B cell (primary cell): ENCODE results near the gene VWA3B. TPM values are rescaled to one million over a fixed set of nuclear protein-coding genes. Genes with fewer than 3 reads are reported as not detected.

ENCODE experiments used
- ATAC-seq: fragments of 200-7000 bp; cut with Tn5 transposase; one replicate; pipeline ENCODE4 v1.10.0; 2021; ENCODE audit warnings: low read depth, mild to moderate bottlenecking, moderate number of reproducible peaks, moderate library complexity
- CTCF ChIA-PET: fragments of 350-600 bp; sonication (Branson Sonifier 250); formaldehyde crosslinking; loops from one replicate; lab custom pipeline; 2021; ENCODE audit warnings: antibody characterized with exemption, inconsistent platforms; lab: Charles Lee
- POLR2A ChIA-PET: fragments of 350-600 bp; sonication (Branson Sonifier 250); formaldehyde crosslinking; loops from one replicate; lab custom pipeline; 2021; ENCODE audit warnings: antibody characterized with exemption; lab: Charles Lee
- DNase-seq: peaks from one replicate; pipeline ENCODE4 v3.0.0; 2013
- H2AFZ ChIP-seq: 2 replicates; pipeline ENCODE4 v1.6.1; 2012; ENCODE audit warnings: mild to moderate bottlenecking, low read depth, low read length; ENCODE audit not compliant: insufficient read depth, poor library complexity, severe bottlenecking
- H3K27ac ChIP-seq, 2 donors: 1 replicate in 1 of 2; 2 replicates in 1 of 2; pipeline ENCODE4 v1.5.1; 2012 to 2013; ENCODE audit warnings: low read length in 2 of 2, mild to moderate bottlenecking in 2 of 2, moderate library complexity in 1 of 2
- H3K27me3 ChIP-seq, 4 experiments: fragments of 200-600 bp in 1 of 4; sonication (generic) in 1 of 4; replicated peaks in 1 of 4; 1 replicate in 2 of 4; 2 replicates in 2 of 4; pipeline versions ENCODE4 v1.6.1 to v1.7.0; 2013 to 2016; ENCODE audit warnings: low read length in 3 of 4, mild to moderate bottlenecking in 2 of 4, mixed read lengths in 1 of 4, moderate library complexity in 1 of 4; ENCODE audit not compliant: insufficient read depth in 4 of 4, control insufficient read depth in 3 of 4; ENCODE audit errors: control extremely low read depth in 1 of 4
- H3K36me3 ChIP-seq, 2 experiments: replicated peaks in 1 of 2; 1 replicate in 1 of 2; 2 replicates in 1 of 2; pipeline versions ENCODE4 v1.6.1 to v1.7.1; 2013; ENCODE audit warnings: low read length in 1 of 2; ENCODE audit not compliant: insufficient read depth in 2 of 2, control insufficient read depth in 1 of 2; ENCODE audit errors: control extremely low read depth in 1 of 2, extremely low read depth in 1 of 2
- H3K4me1 ChIP-seq, 2 donors: fragments of 200-600 bp in 1 of 2; sonication (generic) in 1 of 2; 1 replicate in 1 of 2; 2 replicates in 1 of 2; pipeline versions ENCODE4 v1.5.1 to v1.6.1; 2013 to 2017; ENCODE audit warnings: low read length in 2 of 2; ENCODE audit not compliant: control insufficient read depth in 2 of 2, insufficient read depth in 2 of 2
- H3K4me2 ChIP-seq: replicated peaks from 2 replicates; pipeline ENCODE3; 2012; ENCODE audit warnings: mild to moderate bottlenecking, low read depth, low read length; ENCODE audit not compliant: poor library complexity, severe bottlenecking
- H3K4me3 ChIP-seq, 5 experiments: fragments of 200-600 bp in 1 of 5; sonication (generic) in 1 of 5; 1 replicate in 3 of 5; 2 replicates in 2 of 5; pipeline versions ENCODE4 v1.5.1 to v1.7.0; 2011 to 2016; ENCODE audit warnings: low read length in 4 of 5, mild to moderate bottlenecking in 4 of 5, low read depth in 2 of 5, control low read depth in 1 of 5, moderate library complexity in 1 of 5; ENCODE audit not compliant: insufficient read depth in 1 of 5; ENCODE audit errors: control extremely low read depth in 1 of 5, extremely low read depth in 1 of 5
- H3K79me2 ChIP-seq: fragments of 200-600 bp; sonication (generic); one replicate; pipeline ENCODE4 v1.6.0; 2016; ENCODE audit warnings: low read length; ENCODE audit not compliant: control insufficient read depth, insufficient read depth
- H3K9ac ChIP-seq: fragments of 200-600 bp; sonication (generic); 2 replicates; pipeline ENCODE4 v1.6.1; 2017; ENCODE audit warnings: mild to moderate bottlenecking, low read length, moderate library complexity
- H3K9me3 ChIP-seq, 3 donors: one replicate each; pipeline versions ENCODE4 v1.6.1 to v1.7.1; 2013; ENCODE audit warnings: low read length in 2 of 3; ENCODE audit not compliant: control insufficient read depth in 2 of 3, insufficient read depth in 1 of 3; ENCODE audit errors: control extremely low read depth in 1 of 3
- H4K20me1 ChIP-seq: 2 replicates; pipeline ENCODE4 v1.6.0; 2012; ENCODE audit warnings: mild to moderate bottlenecking, low read length; ENCODE audit not compliant: insufficient read depth, control insufficient read depth, poor library complexity, severe bottlenecking
- H3K27ac Mint-ChIP-seq: one replicate; pipeline ENCODE4 v1.8.0; 2021; ENCODE audit warnings: mixed read lengths
- H3K27me3 Mint-ChIP-seq: one replicate; pipeline ENCODE4 v1.8.0; 2021; ENCODE audit warnings: mixed read lengths
- H3K4me1 Mint-ChIP-seq: one replicate; pipeline ENCODE4 v1.8.0; 2021; ENCODE audit warnings: mixed read lengths
- H3K4me3 Mint-ChIP-seq: one replicate; pipeline ENCODE4 v1.8.0; 2021; ENCODE audit warnings: mixed read lengths
- H3K9me3 Mint-ChIP-seq: one replicate; pipeline ENCODE4 v1.8.0; 2022; ENCODE audit warnings: mixed read lengths; ENCODE audit not compliant: insufficient read depth
- EZH2 ChIP-seq: IDR thresholded peaks from 2 replicates; pipeline ENCODE4 v1.6.1; 2012; ENCODE audit warnings: borderline replicate concordance, low read depth, mild to moderate bottlenecking, moderate library complexity, low read length; ENCODE audit not compliant: insufficient read depth, poor library complexity, severe bottlenecking
- WGBS: methylation state at CpG from one replicate; pipeline ENCODE4 v1.1.5; 2013; ENCODE audit warnings: missing lambda C conversion rate; ENCODE audit not compliant: insufficient coverage; 5-methylcytosine and 5-hydroxymethylcytosine counted together
- intact Hi-C: fragments of 100-400 bp; cut with micrococcal nuclease; formaldehyde crosslinking; loops from one replicate; pipeline ENCODE4 v1.10.0; 2022
- polyA plus RNA-seq: library from polyadenylated mRNA; depleted of rRNA; stranded (reverse); fragments of >200 nt; gene quantifications from 2 replicates; pipeline ENCODE4 v1.2.3, GENCODE V29; 2012
- total RNA-seq, 2 donors: library from RNA; stranded (reverse); fragments of 120-200 nt in 1 of 2; gene quantifications; 1 replicate in 1 of 2; 2 replicates in 1 of 2; pipeline versions ENCODE4 v1.2.3 to v1.2.4, GENCODE V29; 2013 to 2022
- TF ChIP-seq, protein P1 (sequence below): fragments of 200-600 bp; IDR thresholded peaks from one replicate; pipeline ENCODE4 v1.8.0; 2022; ENCODE audit warnings: antibody characterized with exemption, mild to moderate bottlenecking

VWA3B gene
- total and polyA plus RNA-seq, 2 donors (not counting 1 experiment from before 2014, with no cell fraction given): not detected

GRCh38 chr2:98309580-98309979, 222.6 kb downstream of the VWA3B start:
- Histone ChIP-seq H3K27me3 (peaks cover 0 to 10% (median 2%) of the 10 kb centered on the region in 4 experiments), H3K36me3 (no peaks in the 10 kb centered on the region), H3K9ac (no peak overlapping the region), H3K27ac (no peak overlapping the region), H3K9me3 (no peaks in the 10 kb centered on the region), H3K4me3 (no peak overlapping the region), H2AFZ (no peak overlapping the region), H3K4me1 (no peaks in the 10 kb centered on the region), H4K20me1 (no peaks in the 10 kb centered on the region), H3K4me2 (no peak overlapping the region), H3K79me2 (no peaks in the 10 kb centered on the region)
- intact Hi-C loops: no loop called here
- ATAC-seq (no peak), DNase-seq (no peak)
- no peak for TF ChIP-seq EZH2
- TF ChIP-seq, protein P1, sequence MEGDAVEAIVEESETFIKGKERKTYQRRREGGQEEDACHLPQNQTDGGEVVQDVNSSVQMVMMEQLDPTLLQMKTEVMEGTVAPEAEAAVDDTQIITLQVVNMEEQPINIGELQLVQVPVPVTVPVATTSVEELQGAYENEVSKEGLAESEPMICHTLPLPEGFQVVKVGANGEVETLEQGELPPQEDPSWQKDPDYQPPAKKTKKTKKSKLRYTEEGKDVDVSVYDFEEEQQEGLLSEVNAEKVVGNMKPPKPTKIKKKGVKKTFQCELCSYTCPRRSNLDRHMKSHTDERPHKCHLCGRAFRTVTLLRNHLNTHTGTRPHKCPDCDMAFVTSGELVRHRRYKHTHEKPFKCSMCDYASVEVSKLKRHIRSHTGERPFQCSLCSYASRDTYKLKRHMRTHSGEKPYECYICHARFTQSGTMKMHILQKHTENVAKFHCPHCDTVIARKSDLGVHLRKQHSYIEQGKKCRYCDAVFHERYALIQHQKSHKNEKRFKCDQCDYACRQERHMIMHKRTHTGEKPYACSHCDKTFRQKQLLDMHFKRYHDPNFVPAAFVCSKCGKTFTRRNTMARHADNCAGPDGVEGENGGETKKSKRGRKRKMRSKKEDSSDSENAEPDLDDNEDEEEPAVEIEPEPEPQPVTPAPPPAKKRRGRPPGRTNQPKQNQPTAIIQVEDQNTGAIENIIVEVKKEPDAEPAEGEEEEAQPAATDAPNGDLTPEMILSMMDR: no peak
- ChIA-PET POLR2A (no interaction called here), CTCF (no interaction called here)
- Mint-ChIP-seq H3K4me1 (no peaks in the 10 kb centered on the region), H3K27ac (no peak overlapping the region), H3K9me3 (no peaks in the 10 kb centered on the region), H3K27me3 (peaks cover 64% of the 10 kb centered on the region), H3K4me3 (no peak overlapping the region)
- WGBS: 92% methylated on average over 11 of the region's 11 CpGs

DNA sequence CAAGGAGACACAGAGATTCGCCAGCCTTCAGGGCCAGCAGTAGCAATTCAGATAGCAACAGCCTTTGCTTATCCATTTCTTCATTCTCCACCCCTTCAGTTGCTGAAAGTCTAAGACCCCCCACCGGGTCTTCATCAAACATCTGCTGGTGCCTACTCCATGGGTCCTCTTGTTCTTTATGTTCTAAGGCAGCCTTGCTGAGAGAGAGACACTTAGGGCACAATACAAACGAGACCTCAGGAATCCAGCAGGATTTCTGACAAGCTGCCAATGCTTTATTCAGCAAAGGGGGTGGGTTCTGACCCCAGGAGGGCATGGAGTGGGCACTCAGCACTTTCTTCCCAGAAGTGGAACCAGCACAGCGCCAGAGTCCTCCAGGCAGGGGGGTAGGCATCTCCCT, 223.0 kb downstream of the VWA3B start:
- no peaks in the 10 kb centered on the region for H3K79me2 ChIP-seq
- no peaks in the 10 kb centered on the region for H3K9me3 ChIP-seq
- intact Hi-C loops: no loop called here
- no peak overlapping the region for H3K27ac ChIP-seq
- H3K4me3 ChIP-seq: no peak overlapping the region
- TF ChIP-seq, protein P1: no peak
- no peak for TF ChIP-seq EZH2
- Mint-ChIP-seq H3K27me3 (peaks cover 60% of the 10 kb centered on the region), H3K4me1 (no peaks in the 10 kb centered on the region), H3K9me3 (no peaks in the 10 kb centered on the region), H3K27ac (no peak overlapping the region), H3K4me3 (no peak overlapping the region)
- ChIA-PET CTCF (no interaction called here), POLR2A (no interaction called here)
- H2AFZ ChIP-seq: no peak overlapping the region
- H4K20me1 ChIP-seq: no peaks in the 10 kb centered on the region
- H3K27me3 ChIP-seq: peaks cover 0 to 6% (median 2%) of the 10 kb centered on the region in 4 experiments
- H3K36me3 ChIP-seq: no peaks in the 10 kb centered on the region
- no peak for DNase-seq
- no peaks in the 10 kb centered on the region for H3K4me1 ChIP-seq
- H3K4me2 ChIP-seq: no peak overlapping the region
- ATAC-seq: no peak
- no peak overlapping the region for H3K9ac ChIP-seq
- WGBS: 81% methylated on average over 3 of the region's 4 CpGs
